D721Med (cell line): ENCODE data around the gene PDE7B.

Experiments
- DNase-seq: peaks from one replicate; pipeline ENCODE4 v3.0.0; 2011; ENCODE audit warnings: low spot score; ENCODE audit not compliant: insufficient read length
- FAIRE-seq: peaks from 2 replicates; lab custom pipeline; 2011; peaks lifted over from hg19 to GRCh38; lab: Jason Lieb, UNC
- TF ChIP-seq, protein P1 (sequence below): IDR thresholded peaks from 2 replicates; pipeline ENCODE4 v1.5.1; 2012; ENCODE audit warnings: mild to moderate bottlenecking, control low read depth; ENCODE audit not compliant: insufficient read depth; ENCODE audit errors: missing control alignments

Gene PDE7B

DNA sequence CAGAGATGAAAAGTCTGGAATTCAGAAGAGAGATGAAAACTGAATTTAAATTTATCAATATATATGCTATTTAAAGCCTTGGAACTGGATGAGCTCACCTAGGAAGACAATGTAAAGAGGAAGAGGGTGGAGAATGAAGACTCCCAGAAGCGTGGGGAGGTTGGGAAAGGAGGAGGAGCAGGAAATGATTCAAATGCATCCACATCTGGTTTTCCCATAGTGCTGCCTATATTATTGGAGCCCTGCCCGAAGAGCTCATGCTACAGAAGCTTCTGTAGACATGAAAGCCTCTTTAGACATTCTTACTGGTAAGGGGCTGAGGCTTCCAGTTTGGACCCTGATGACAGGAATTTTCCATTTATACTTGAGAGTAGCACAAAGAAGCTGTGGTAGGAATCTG is 19.2 kb downstream of the PDE7B start:
- FAIRE-seq (no peak), DNase-seq (no peak)
- TF ChIP-seq, protein P1, sequence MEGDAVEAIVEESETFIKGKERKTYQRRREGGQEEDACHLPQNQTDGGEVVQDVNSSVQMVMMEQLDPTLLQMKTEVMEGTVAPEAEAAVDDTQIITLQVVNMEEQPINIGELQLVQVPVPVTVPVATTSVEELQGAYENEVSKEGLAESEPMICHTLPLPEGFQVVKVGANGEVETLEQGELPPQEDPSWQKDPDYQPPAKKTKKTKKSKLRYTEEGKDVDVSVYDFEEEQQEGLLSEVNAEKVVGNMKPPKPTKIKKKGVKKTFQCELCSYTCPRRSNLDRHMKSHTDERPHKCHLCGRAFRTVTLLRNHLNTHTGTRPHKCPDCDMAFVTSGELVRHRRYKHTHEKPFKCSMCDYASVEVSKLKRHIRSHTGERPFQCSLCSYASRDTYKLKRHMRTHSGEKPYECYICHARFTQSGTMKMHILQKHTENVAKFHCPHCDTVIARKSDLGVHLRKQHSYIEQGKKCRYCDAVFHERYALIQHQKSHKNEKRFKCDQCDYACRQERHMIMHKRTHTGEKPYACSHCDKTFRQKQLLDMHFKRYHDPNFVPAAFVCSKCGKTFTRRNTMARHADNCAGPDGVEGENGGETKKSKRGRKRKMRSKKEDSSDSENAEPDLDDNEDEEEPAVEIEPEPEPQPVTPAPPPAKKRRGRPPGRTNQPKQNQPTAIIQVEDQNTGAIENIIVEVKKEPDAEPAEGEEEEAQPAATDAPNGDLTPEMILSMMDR = no peak

DNA sequence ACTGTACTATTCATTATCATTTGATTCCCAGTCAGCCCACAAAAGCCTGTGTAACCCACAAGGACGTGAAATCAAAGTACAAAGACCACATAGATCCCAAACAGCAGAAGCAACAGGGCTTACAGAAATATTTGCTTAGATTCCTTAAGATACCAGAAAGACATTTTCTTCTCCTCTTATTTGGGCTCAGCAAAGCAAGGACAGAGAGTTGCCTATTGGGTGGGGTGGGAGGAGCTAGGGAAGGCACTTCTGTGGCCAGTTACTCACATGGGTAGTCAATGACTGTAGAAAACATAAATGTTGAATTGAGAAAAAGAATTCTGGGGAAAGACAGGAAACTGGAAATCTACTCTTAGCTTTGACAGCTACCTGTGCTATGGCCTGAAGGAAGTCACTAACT is 19.8 kb downstream of the PDE7B start:
- DNase-seq (no peak), FAIRE-seq (no peak)
- TF ChIP-seq, protein P1 = no peak

DNA sequence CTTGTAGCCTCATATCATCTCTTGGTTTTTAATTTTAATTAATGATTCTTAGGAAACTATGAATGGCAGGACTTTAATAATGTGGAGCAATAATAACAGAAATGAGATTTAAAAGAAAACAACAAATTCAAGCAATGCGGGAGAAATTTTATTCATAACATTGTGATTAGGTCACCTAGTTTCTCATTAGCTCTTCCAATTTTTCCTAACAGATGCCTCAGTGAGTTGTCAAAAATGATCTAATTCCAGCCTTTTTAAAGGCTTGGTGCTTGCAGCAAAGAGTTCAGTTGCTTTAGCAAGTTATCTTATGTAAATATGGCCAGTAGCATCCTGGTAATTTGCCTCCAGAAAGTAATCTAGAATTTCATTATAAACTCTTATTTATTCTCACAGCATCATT is 20.4 kb downstream of the PDE7B start:
- no peak for FAIRE-seq
- DNase-seq = no peak
- TF ChIP-seq, protein P1 = no peak

DNA sequence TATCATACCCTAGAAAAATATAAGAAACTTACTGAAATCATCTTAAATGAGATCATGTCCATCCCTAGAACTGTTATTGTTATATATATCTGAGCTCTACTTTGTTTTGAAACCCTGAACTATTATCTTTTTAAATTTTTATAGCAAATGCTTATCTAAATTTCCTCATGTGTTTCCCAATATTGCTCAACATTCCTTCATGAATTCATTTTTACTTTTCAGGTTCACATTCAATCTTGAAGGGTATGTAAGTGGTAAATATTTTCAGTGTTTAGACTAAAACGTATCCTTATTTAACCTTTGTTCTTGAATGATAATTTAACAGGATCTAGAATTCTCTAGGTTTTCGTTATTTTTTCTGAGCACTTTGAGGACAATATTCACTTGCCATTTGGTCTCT is 23.9 kb downstream of the PDE7B start:
- TF ChIP-seq, protein P1 = no peak
- DNase-seq = no peak
- FAIRE-seq = no peak

DNA sequence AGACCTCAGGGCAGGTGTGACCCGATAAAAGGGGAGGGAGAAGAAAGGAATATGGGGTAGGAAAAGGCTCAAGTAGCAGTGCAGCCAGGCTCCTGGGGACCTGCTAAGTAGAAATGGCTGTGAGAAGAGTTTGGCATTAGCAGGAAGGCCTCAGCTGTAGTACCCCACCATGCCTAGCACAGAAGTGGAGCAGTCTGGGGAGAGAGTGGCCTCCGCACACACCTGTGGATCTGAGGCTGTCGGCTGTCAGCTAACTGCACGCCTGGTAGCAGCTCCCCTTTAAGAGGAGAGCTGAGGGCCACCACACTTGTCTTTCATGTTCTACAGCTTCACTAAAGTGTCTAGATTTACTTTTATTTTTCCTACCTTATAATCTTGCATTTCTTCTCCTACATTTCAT is 24.6 kb downstream of the PDE7B start:
- no peak for FAIRE-seq
- TF ChIP-seq, protein P1 = no peak
- DNase-seq = no peak

DNA sequence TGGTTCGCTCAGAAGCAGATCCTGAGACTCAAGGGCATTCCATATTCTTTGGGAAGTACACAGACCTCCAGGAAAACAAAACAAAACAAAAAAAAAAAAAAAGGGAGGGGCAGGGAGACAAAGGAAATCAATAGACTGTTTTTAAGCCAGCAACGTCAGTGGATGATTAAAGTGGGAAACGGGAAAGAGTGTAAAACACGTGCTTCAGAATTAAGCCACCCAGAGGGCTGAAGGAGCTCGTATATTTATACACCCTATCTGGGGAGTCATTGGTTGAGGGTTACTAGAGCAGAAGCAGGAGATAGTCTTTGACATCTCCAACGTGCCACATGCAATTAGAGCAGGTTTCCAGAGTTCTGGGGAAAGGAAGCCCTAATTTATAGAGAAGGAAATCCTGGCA is 26.2 kb downstream of the PDE7B start:
- no peak for DNase-seq
- TF ChIP-seq, protein P1 = no peak
- no peak for FAIRE-seq

DNA sequence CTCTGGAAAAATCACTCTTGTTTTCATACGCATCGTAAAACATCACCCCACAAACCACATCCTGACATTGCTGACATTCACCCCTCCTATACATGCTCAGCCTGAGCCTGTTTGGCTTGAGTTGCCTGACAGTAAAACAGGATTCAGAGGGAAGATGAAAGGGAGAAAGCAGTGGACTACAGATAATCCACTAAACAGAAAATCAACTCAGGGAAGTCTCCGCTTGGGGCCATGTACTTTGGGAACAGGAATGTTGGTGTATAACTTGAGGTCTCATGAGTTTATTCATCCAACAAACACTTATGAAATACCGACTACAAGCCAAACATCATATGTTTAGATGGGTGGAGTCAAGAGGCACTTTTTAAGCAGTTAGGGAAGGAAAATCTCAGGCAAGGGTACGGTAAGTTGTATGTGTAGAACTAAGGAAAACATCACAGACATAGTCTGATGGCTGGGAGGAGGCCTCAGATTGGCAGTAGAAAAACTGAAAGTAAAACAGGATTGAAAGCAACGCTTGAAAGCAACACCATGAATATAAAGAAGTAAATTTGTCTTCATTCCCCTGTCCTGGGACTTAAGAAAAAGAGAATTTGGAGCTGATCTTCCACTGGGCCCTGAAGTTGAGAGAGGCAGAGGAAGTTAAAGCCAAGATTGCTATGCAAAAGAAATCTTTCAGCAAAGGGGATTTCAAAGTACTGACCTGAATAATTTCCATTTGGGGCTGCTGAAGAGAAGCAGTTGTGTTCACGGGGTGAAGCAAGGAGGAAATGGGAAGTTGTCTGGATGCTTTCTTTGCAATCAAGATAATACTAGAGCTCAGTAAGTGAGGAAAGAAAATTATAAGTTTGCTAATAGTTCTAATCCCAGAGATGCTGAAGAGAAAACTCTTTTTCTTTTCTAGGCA is 28.8 kb downstream of the PDE7B start:
- no peak for DNase-seq
- FAIRE-seq = no peak
- TF ChIP-seq, protein P1 = no peak
